ENCODE data around the gene DNAH10.

DNAH10 gene

DNA sequence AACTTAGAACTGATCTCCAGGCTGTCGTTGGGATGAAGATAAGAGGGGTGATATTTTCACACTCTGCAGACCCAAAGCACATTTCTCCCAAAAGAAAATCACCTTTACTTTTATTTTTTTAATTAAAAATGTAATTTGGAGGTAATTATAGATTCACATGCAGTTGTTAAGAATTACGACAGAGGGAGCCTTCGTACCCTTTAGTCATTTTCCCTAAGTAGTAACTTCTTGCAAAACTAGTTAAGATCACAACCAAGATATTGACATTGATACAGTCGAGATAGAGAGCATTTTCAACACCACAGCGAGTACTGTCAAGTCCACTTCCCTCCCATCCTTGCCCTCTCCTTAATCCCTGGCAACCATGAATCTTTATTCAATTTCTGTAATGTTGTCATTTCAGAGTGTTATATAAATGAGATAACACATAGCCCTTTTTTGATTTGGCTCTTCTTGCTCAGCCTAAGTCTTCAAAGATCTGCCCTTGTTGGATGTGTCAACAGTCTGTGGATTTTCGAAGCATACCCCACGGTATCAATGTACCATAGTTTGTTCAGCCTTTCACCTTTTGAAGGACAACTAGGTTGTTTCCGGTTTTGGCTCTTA, 39.6 kb downstream of the DNAH10 start:
- no peak for DNase-seq

DNA sequence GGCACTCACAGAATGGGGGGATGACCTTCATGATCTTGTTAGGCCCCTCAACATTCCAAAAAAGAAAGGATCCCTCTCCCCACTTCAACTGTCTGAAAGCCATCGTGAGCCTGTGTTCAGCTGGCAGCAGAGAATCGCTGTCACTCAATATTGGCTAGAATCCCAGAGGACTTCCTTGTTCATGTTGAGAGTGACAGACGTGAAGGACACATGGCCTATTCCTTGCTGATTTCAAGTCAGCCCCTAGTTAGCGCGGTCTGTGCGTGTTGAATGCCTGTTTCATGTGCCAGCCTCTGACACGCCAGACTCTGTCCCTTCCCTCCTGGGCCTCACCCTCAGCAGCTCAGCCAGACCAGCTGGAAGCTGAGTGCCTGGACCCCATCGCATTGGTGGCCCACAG, 43.1 kb downstream of the DNAH10 start:
- no peak for DNase-seq

DNA sequence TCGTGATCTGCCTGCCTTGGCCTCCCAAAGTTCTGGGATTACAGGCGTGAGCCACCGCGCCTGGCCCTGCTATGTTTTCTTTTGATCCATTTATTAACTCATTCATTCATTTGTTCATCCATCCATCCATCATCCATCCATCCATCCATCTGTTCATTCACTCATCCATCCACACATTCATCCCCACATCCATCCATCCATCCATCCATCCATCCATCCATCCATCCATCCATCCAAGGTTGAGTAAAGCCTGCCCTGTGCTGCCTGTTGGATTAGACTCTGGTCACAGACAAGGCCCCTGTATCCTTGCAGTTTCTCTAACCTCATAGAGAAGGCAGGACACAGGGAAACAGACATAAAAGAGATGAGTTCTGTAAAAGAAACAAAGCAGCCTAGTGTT, 44.9 kb downstream of the DNAH10 start:
- no peak for DNase-seq

- no peak for DNase-seq
These were observed 45.6 kb downstream of the DNAH10 start for GRCh38 chr12:123807670-123808069.

- DNase-seq = no peak
These were observed 46.1 kb downstream of the DNAH10 start for GRCh38 chr12:123808167-123808566.

GRCh38 chr12:123813349-123813748, 51.2 kb downstream of the DNAH10 start:
- DNase-seq = no peak

GRCh38 chr12:123815968-123816367, 53.9 kb downstream of the DNAH10 start:
- no peak for DNase-seq

- no peak for DNase-seq
These were observed 54.9 kb downstream of the DNAH10 start for GRCh38 chr12:123816896-123817537.

DNA sequence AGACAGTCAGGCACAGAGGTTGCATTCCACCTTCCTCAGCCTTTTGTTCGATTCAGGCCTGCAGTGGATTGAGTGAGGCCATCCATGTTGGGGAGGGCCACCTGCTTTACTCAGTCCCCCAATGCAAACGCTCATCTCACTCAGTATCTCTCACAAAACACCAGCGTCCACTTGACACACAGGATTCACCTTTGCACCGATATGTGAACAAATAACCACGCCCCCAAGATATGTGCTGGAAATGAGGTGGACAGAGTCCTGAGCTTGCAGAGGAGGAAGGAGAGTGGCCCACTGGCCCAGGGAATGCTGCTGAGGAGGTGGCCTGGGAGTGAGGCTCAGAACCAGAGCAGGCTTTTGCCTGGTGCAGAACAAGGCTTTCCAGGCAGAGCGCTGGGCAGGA, 60.7 kb downstream of the DNAH10 start:
- no peak for DNase-seq

DNA sequence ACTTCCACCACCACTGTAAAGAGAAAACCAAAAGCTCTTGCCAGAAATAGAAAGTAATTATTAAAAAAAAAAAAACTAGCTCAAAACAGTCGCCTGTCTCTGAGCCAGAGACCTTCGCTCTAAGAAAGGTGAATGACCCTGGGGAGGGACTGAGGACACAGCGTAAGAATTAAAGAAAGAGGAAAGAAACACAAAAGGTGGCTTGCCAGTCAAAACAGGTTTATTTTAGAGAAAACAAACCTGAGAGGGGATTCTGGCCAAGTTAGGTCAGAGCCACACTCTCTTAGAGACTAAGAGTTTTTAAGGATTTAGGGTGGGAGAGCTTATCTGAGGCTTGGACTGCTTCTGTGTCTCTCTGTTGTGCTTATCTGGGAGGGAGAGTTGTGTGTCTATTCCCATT, 66.0 kb downstream of the DNAH10 start:
- DNase-seq = no peak

- no peak for DNase-seq
These were observed 66.9 kb downstream of the DNAH10 start for GRCh38 chr12:123828854-123829547.

DNA sequence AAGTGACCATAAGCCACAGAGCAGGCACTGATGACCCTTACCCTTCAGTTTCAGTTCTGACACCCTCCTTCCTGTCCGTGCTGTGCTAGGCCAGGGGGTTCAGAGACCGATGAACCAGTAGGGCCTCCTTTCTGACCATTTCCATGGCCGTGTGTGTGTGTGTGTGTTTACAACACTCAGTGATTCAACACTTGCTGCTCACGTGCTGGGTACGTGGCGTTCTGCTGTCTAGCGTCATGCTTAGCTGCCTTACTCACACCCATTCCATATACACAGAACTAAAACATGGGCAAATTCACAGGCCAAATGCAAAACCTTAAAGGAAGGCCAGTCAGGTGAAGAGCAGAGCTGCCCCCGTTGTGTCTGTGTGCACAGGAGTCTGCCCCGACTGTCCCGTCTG, 67.5 kb downstream of the DNAH10 start:
- DNase-seq = no peak

DNA sequence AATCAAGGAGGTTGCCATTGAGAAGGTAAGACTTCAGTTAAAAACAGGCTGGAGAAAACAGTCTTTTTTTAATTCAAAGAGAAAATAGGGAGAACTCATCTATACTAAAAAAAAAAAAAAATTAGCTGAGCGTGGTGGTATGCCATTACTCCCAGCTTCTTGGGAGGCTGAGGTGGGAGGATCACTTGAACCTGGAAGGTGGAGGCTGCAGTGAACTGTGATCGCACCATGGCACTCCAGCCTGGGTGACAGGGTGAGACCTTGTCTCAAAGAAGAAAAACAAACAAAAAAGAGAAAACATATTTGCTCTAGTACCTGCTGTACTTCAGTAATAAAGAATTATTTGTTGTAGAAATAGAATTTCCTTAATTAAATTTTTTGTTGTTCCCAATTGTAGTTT, 68.6 kb downstream of the DNAH10 start:
- DNase-seq = no peak

DNA sequence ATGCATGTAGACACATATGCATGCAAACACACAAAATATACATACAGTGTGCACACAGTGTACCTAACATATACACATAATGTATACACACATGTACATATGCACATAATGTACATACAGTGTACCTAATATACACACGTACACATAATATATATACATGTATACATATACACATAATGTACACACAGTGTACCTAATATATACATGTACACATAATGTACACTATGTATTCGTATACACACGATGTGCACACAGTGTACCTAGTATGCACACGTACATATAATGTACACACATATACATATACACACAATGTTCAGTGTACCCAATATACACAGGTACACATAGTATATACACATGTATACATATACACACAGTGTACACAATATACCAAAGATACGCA, 70.0 kb downstream of the DNAH10 start:
- DNase-seq = no peak

DNA sequence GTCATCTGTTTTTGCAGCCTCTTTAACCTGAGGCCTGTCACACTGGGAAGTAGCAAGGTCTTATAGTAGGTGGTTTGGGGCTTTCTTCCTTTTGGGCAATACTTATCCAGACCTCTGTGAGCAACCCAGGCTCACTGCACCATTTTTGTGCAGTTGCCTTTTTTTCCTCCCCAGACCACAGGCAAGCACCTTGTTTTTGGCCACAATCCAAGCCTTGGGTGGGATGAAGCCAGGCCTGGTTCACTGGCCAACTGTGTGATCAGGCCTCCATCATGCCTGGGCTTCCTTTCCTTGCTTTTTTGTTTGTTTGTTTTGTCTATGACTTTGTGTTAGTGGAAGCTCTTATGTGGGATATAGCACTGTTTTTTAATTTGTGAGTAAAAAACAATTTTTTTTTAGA, 71.7 kb downstream of the DNAH10 start:
- no peak for DNase-seq

DNA sequence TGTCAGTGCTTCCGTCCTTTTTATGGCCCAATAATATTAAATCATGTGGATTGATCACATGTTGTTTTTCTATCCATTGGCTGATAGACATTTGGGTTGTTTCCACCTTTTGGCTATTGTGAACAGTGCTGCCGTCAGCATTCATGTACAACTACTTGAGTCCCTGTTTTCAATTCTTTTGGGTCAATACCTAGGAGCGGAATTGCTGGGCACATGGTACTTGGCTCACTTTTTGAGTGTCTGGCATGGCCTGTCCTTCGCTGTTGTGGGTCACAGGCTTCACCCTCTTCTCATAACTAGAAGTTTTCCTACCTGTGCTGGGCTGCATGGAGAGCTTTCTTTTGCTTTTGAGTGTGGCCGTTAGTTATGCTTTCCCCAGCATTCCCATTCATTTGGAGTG, 72.7 kb downstream of the DNAH10 start:
- DNase-seq = no peak

DNA sequence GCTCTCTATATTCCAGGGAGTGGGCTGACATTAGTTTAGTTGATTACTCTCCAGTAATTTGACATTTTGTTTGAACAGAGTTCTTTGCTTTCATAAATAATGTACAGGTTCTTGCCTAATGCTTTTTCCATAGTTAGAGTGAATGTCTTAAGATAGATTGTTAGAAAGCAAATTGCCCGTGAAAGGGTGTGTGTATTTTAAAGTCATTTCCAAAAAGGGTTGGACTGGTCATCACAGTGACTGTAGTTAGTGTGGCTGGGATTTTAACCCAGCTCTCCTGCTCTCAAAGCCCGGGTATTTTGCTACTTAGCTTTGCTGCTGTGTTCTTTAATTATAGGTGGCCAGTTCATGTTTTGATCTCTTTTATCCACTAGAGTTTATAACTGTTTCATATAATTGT, 74.2 kb downstream of the DNAH10 start:
- peak; percentile 88 for DNase-seq

DNA sequence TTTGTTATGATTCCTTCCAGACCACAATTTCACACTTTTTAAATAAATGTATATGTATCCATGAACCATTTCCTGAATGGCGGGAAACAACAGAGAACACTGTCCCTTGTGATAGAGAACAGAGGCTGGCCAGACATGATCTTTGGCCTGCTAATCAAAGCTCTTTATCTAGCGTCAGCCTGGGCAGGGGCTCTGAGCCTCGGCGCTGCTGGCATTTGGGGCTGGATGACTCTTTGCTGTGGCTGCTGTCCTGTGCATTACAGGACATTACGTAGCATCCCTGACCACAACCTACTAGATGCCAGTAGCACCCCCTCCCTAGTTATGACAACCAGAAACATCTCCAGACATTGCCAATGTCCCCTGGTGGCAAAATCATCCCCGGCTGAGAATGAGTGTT, 77.7 kb downstream of the DNAH10 start:
- no peak for DNase-seq

DNA sequence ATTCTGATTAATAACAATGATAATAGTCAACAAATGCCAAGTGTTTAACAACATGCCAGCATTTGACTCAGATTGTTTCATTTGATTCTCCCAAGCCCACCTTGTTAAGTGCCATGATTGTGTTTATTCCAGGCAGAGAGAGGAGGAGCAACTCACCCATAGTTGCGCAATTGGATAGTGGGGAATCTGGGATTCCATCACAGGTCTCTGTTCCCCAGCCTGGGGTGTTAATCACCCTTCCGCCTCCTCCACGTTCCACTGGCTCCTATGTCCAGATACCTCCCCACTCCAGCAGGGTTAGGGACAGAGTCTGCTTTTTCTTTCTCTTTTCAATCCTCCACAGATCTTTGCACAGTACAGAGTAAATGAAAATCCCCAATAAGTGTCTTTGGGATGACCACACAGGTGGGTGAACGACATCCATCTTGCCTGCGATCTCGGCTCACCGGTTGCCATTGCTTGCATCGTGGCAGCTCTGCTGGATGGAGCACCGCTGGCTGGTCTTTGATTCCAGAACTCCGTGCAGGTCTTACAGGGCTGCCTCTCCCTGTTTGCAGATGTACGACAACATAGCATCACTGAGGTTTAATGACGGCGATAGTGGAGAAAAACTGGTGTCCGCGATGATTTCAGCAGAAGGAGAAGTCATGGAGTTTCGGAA, 78.8 kb downstream of the DNAH10 start:
- DNase-seq = no peak

- DNase-seq = no peak
These were observed 82.0 kb downstream of the DNAH10 start for GRCh38 chr12:123843912-123844748.

- DNase-seq = no peak
These were observed 83.8 kb downstream of the DNAH10 start for GRCh38 chr12:123845881-123846280.

- DNase-seq = no peak
These were observed 84.2 kb downstream of the DNAH10 start for GRCh38 chr12:123846340-123846739.

DNA sequence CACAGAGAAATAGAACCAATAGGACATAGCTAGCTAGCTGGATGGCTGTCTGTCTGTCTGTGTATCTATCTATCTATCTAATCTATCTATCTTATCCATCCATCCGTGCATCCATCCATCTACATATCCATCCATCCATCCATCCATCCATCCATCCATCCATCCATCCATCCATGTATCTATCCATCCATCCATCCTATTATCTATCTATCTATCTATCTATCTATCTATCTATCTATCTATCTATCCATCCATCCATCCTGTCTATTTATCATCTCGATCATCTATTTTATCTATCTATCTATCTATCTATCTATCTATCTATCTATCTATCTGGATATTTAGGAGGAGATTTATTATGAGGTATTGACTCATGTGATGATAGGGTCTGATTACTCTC, 84.9 kb downstream of the DNAH10 start:
- no peak for DNase-seq

Measured in NCI-H187 treated with DMSO at 0.1 percent for 48 hours (cell line).